ENCODE data around the gene CCDC201.

DNA sequence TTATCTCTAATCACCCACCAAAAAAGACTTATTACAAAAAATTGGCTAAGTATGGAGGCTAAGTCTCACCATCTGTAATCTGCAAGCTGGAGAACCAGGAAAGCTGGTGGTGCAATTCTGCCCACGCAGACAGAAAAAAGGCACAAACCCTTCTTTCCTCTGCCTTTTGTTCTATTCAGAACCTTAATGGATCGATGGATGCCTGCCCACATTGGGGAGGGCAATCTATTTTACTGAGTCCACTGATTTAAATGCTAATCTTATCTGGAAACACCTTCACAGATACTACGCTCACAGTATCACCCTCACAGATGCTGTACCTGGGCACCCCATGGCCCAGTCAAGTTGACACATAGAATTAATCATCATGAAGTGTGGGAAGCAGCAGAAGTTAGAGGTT is 38.0 kb upstream of the CCDC201 start:
- TF ChIP-seq, protein P1, sequence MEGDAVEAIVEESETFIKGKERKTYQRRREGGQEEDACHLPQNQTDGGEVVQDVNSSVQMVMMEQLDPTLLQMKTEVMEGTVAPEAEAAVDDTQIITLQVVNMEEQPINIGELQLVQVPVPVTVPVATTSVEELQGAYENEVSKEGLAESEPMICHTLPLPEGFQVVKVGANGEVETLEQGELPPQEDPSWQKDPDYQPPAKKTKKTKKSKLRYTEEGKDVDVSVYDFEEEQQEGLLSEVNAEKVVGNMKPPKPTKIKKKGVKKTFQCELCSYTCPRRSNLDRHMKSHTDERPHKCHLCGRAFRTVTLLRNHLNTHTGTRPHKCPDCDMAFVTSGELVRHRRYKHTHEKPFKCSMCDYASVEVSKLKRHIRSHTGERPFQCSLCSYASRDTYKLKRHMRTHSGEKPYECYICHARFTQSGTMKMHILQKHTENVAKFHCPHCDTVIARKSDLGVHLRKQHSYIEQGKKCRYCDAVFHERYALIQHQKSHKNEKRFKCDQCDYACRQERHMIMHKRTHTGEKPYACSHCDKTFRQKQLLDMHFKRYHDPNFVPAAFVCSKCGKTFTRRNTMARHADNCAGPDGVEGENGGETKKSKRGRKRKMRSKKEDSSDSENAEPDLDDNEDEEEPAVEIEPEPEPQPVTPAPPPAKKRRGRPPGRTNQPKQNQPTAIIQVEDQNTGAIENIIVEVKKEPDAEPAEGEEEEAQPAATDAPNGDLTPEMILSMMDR (IDR thresholded peaks at IDR 0.05; ENCODE audit: low read length) = no peak
- TF ChIP-seq EZH2phosphoT487 (IDR thresholded peaks at IDR 0.05; ENCODE audit: low read length) (no peak), EZH2 (optimal IDR thresholded peaks at IDR 0.05; ENCODE audit: low read depth, low read length) (no peak)
